Dedifferentiated amniotic fluid mesenchymal stem cell (primary cell): ENCODE results near the gene NTN4.
"Not testable (repeated sequence)": the region's sequence is repeated elsewhere in the genome, so short reads cannot be mapped to it uniquely, and the experiment has no call there.

Experiments
- DNase-seq: peaks from one replicate; pipeline ENCODE4 v3.0.0-alpha.2; 2016; ENCODE audit errors: extremely low spot score

Gene NTN4

DNA sequence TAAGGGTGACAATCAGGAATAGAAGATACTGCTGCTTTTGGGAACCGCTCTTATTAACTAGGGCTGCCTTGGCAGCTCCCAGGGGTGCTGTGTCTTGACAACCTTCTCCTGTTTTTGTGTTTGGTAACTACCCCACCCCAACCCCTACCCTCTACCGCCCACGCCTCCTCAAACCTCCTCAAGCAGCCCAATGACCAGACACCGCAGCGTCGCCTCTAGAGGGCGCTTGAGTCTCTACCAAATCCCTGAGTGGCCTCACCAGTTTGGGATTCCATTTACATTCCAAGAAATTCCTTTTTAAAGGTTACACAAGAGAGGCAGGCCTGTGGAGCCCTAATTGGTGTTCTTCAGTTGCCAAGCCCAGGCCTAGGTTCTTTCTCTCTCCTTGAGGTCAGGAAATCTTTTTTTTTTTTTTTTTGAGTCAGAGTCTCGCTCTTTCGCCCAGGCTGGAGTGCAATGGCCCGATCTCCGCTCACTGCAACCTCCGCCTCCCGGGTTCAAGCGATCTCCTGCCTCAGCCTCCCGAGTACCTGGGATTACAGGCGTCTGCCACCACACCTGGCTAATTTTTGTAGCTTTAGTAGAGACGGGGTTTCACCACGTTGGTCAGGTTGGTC lies 166.9 kb downstream of the NTN4 start:
- DNase-seq = peak; percentile 80

DNA sequence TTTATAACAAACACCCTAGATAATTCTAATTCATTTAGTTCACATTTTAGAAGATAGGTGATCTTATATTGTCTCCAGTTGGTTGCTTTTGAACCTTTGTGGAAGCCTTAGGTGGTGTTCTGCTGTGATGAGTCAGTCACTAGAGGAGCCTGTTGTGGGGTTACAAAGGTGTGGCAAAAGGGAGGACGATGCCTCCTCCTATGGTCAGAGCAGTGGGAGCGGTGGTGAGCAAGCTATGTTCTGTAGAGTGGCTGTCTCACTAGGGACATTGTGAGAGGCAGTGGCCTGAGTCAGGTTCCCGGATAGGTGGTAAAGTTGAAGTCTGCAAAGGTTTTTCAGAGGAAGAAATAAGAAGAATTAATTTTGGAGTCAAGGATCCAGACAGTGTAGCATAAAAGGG lies 167.7 kb downstream of the NTN4 start:
- DNase-seq = no peak

DNA sequence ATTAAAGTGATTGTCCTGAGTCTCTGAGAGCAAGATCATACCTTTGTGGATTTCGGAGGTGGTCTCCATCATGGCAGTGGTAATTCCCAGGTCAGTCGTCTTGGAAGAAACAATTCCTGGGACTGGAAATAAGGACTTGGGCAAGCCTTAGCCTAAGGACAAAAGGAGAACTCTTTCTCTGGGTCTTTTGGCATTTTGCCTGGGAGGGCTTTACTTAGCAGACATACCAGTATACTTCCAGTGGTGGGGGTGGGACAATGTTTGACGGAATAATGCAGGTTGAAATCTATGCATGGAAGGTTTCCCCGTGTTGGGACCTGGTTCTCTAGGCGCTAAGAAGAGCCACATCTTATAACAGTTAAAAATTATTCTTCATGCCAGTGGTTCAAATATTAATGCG lies 168.8 kb downstream of the NTN4 start:
- DNase-seq = no peak

DNA sequence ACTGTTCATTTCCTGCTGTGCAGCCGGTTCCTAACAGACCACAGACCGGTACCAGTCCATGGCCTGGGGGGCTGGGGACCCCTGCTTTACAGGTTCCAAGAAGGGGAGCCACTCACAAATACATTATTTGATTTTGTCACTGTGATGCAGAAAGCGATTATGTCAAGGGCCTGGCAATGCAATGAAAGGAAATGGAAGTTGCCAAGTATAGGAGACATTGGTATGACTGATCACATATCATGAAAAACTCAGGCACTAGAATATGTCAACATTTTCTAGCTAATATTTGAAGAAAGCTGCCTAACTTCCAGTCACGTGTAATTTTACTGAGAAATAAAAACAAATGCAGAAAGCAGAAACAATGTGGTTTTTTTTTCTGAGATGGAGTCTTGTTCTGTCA lies 170.4 kb downstream of the NTN4 start:
- DNase-seq = no peak

DNA sequence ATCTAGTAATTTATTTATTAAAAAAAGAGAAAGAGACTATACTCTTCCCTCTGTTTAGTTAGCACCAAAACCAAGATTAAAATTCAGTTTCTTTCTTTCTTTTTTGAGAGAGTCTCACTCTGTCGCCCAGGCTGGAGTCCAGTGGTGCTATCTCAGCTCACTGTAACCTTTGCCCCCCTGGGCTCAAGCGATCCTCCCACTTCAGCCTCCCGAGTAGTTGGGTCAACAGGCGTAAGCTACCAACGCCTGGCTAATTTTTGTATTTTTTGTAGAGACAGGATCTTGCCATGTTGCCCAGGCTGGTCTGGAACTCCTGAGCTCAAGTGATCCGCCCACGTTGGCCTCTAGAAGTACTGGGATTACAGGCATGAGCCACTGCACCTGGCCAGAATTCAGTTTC lies 174.1 kb downstream of the NTN4 start:
- DNase-seq = not testable (repeated sequence)

DNA sequence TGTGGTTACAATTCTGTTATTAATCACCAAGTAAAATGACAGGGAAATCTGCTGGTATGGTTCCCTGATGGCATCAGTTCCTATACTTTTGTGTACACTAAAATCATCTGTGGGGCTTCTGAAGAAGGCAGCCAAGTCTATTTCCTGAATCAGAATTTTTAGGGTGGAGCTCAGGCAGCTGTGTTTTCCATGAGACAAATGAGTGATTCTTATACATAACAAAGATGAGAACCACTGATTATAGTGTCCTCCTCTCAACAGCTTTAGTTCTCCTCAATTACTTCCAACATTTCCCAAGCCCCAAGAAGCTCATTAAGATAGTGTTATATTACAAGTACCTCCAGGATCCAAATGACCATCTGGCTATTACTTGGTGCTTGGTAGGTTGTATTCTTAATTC lies 174.8 kb downstream of the NTN4 start:
- DNase-seq = no peak

DNA sequence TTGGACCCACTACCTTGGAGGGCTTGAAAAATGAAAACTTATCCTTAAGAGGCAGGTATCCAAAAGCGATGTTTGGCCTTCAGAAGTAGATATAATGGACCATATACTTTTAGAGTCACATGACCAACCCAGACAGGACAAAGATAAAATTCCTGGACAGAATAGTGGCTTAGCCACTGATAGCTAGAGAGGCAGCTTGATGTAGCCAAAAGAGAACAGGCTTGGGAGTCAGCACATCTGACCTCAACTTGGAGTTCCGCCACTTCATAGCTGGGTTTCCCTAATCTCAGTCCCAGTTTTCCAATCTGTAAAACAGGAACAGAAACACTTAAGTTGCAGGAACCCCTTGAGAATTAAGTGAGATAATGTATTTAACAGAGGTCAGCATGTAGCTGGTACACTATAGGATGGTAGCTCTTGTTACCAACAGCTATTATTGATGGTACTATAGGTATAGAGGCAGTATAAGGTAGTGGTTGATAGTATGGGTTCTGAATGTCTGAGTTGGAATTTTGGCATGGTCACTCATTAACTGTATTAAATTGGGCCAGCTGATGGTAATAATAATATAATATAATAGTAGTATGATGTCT lies 176.1 kb downstream of the NTN4 start:
- DNase-seq = no peak

DNA sequence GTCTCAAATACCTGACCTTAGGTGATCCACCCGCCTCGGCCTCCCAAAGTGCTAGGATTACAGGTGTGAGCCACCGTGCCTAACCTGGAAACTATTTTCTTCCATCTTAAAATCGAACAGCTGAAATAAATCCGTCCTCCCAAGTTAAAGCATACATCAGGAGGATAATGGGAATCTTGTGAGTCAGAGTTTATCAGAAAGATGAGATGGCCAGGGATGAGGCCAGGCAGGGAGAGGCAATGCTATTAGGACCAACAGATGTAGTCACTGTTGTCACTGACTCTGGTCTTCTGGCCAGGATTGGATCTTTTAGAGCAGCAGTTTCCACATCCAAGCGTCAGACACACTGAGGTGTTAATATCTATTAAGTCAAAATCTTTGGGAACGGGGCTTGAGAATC lies 177.5 kb downstream of the NTN4 start:
- DNase-seq = no peak

DNA sequence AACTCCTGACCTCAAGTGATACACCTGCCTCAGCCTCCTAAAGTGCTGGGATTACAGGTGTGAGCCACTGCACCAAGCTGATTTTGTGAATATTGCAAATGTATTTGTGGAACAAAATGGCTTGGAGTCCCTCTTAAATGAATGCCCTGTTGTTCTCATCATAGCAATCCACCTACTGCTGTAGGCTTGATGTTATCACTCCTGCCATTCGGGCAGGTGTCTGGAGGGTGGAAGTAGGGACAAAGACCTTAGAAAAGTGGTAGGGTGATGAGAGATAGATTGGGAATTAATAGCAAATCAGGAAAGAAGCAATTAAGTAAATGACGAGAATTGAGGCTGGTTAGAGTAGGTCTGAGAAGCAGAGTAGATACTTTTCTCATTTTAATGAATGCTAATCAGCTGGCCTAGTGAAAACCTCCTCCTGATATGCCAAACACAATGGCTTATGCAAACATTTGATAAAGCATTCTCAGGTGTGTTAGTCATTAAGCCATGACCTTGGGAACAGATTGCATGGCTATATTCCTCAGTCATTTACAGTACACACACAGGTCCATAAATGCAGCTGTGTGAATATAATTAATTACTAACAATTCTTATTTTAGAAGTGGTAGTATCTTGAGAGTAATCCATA lies 178.8 kb downstream of the NTN4 start:
- DNase-seq = no peak

DNA sequence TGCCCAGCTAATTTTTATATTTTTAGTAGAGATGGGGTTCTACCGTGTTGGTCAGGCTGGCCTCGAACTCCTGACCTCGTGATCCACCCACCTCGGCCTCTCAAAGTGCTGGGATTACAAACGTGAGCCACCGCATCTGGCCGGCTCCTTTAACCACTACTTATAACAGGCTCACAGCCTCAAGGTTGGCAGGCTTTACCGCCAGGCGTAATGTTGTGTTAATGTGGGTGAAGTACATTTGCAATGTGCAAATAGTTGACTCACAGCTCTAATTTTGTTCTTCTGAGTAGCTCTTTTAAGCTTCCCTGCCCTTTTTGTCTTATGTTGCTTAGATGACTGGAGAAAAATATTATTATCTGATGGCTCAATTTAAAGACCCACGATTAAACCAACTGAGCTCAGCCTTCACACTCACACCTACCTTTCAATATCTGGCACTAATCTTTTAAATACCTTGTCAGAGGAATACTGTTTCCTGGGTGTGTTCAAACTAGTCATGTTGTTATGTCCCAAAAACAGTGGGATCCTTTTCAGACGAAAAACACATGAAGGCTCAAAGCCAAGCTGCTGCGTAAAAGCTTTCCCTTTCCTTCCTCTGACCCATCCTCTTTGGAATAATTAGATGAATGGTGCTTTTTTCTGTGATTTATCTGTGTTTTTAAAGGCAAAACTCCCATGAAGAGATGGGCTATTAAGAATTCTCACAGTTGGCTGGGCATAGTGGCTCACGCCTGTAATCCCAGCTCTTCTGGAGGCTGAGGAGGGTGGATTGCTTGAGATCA lies 182.1 kb downstream of the NTN4 start:
- DNase-seq = no peak
